ENCODE measurements around the gene PARD3.
"Not testable (repeated sequence)": the region's sequence is repeated elsewhere in the genome, so short reads cannot be mapped to it uniquely, and the experiment has no call there.

PARD3 gene

GRCh38 chr10:34359435-34359813, 455.7 kb downstream of the PARD3 start:
- no peak for DNase-seq

GRCh38 chr10:34358729-34359434, 456.2 kb downstream of the PARD3 start:
- no peak for DNase-seq

GRCh38 chr10:34356463-34356862, 458.6 kb downstream of the PARD3 start:
- no peak for DNase-seq

GRCh38 chr10:34353530-34353929, 461.6 kb downstream of the PARD3 start:
- DNase-seq, result not testable (repeated sequence)

- not testable (repeated sequence) for DNase-seq
Measured at GRCh38 chr10:34352599-34353204, 462.4 kb downstream of the PARD3 start.

- no peak for DNase-seq
Measured at GRCh38 chr10:34351161-34351560, 463.9 kb downstream of the PARD3 start.

GRCh38 chr10:34348917-34349485, 466.1 kb downstream of the PARD3 start:
- no peak for DNase-seq

- no peak for DNase-seq
Measured at GRCh38 chr10:34348021-34348420, 467.1 kb downstream of the PARD3 start.

- no peak for DNase-seq
Measured at GRCh38 chr10:34347131-34347530, 468.0 kb downstream of the PARD3 start.

GRCh38 chr10:34346516-34347100, 468.5 kb downstream of the PARD3 start:
- no peak for DNase-seq

- DNase-seq, result no peak
Measured at GRCh38 chr10:34345383-34345782, 469.7 kb downstream of the PARD3 start.

GRCh38 chr10:34343764-34344163, 471.3 kb downstream of the PARD3 start:
- DNase-seq, result no peak

- no peak for DNase-seq
Measured at GRCh38 chr10:34341473-34341872, 473.6 kb downstream of the PARD3 start.

GRCh38 chr10:34340934-34341333, 474.2 kb downstream of the PARD3 start:
- no peak for DNase-seq

- DNase-seq, result no peak
Measured at GRCh38 chr10:34339816-34340553, 475.1 kb downstream of the PARD3 start.

GRCh38 chr10:34337917-34338316, 477.2 kb downstream of the PARD3 start:
- no peak for DNase-seq

- DNase-seq, result no peak
Measured at GRCh38 chr10:34335960-34336690, 479.0 kb downstream of the PARD3 start.

GRCh38 chr10:34334908-34335307, 480.2 kb downstream of the PARD3 start:
- DNase-seq, result no peak

GRCh38 chr10:34333513-34333912, 481.6 kb downstream of the PARD3 start:
- no peak for DNase-seq

- DNase-seq, result no peak
Measured at GRCh38 chr10:34327184-34327583, 487.9 kb downstream of the PARD3 start.

- DNase-seq, result no peak
Measured at GRCh38 chr10:34323192-34323591, 491.9 kb downstream of the PARD3 start.

- DNase-seq, result no peak
Measured at GRCh38 chr10:34320265-34320664, 494.8 kb downstream of the PARD3 start.

Measured in activated CD8-positive, alpha-beta memory T cell treated with anti-CD3 and anti-CD28 coated beads for 24 hours (primary cell).